GM19463 (cell line): ENCODE results near the gene DCBLD2.
"Not testable (repeated sequence)": the region's sequence is repeated elsewhere in the genome, so short reads cannot be mapped to it uniquely, and the experiment has no call there.

Source experiments
- ATAC-seq: cut with Tn5 transposase; IDR thresholded peaks from one replicate; pipeline ENCODE4 v1.9.1; 2021; ENCODE audit warnings: mild to moderate bottlenecking, moderate library complexity; ENCODE audit not compliant: unreplicated experiment

The DCBLD2 gene

DNA sequence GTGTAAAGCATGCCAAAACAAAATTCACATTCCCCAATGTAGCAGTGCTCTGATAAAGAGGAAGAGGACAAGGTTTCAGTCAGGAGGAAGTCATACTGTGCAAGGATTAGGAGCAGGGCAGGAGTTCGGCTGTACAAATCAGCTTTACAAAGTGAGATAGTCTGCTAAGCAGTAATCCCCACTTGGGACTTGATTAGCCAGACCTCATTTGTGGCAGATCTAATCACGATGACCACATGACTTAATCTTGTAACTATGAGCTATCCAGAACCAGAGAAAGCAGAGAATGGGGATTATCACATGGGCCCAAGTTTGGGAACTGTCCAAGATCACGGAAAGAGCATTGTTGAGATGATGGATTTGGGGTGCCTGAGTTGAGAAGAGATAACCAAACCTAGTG lies 7.8 kb downstream of the DCBLD2 start:
- ATAC-seq, result no peak

DNA sequence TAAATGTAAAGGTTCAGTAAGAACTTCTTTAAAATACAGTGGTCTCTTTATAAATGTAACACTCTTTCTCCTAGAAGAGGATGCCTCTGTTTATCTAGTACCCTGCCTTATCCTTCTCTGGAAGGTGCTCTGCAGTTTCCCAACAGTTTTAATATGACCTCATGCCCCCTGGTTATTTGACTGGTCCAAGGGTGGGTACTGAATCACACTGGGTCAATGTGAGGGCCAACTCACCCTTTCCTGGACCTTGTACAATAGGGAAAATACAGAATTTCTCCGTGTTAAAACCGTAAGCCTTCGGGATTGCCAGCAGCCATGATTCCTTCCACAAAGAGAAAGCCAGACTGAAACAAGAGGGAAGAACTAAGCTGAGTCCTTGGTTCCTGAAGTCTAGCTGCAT lies 9.2 kb downstream of the DCBLD2 start:
- no peak for ATAC-seq

DNA sequence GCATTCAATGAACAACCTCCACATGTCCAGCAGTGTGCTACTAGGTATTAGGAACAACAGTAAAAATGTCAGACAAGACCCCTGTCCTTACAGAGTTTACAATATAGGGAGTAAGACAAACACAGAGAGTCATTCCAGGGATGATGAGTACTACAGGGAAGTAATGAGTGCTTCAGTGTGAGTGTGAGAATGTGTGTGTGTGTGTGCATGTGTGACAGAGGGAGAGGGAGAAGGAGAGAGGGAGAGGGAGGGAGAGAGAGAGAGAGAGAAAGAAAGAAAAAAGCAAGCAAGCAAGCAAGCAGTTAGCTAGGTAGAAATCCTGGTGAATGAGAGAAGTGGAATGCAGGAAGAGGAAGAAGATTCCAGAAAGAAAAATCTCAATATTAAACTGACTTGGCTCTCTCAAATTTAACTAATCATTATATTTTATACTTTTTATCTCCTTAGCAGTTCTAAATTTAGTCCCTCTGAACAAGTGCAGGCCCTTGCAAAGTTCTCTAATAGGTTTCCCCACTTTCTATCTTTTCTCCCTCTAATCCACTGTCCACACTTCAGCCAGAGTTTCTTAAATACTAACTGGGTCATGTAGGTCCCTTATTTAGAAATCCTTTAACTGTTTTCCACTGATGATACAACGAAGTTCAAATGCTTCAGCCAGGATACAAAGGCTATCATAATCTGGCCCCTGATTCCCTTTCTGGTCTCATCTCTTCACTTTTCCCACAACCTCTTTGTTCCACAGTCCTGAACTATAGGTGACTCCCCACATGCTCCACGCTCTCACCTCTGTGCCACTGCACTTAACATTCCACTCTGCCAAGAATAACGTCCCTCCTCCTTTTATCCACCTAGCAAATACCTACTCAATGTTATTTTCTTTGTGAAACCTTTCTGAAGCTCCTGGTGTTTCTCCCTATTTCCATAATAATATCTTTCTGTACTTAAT lies 10.3 kb downstream of the DCBLD2 start:
- ATAC-seq, result no peak

DNA sequence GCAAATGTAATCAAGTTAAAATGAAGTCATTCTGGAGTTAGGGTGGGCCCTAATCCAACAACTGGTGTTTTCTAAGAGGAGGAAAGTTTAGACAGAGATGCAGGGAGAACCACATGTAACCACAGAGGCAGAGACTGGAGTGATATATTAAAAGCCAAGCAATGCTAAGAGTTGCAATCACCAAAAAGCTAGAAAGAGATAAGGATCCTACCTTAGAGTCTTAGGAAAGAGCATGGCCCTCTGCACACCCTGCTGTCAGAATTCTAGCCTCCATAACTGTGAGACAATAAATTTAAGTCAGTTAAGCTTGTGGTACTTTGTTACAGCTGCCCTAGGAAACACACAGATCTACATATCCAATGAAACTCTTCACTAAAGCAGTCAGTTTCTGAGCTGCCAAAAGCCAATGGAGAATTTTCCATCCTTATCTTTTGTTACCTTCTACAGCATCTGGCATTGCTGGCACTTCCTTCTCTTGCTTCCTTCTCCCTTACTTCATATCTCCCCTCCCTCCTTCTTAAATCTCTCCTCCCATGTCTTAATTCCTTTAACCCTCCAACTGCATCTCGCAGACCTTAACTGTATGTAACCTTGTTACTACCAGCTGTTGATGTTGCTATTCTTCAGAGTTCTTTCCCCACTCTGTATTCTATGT lies 11.2 kb downstream of the DCBLD2 start:
- no peak for ATAC-seq

DNA sequence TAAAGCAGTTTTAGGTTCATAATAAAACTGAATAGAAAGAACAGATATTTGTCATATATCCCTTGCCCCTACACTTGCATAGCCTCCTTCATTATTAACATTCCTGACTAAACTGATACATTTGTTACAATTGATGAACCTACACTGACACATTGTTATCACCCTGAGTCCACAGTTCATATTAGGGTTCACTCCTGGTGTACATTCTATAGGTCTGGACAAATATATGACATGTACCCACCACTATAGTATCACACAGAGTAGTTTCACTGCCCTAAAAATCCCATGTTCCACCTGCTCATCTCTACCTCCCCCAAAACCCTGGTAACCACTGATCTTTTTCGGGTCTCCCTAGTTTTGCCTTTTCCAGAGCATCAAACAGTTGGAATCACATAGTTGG lies 13.8 kb downstream of the DCBLD2 start:
- ATAC-seq, result no peak

DNA sequence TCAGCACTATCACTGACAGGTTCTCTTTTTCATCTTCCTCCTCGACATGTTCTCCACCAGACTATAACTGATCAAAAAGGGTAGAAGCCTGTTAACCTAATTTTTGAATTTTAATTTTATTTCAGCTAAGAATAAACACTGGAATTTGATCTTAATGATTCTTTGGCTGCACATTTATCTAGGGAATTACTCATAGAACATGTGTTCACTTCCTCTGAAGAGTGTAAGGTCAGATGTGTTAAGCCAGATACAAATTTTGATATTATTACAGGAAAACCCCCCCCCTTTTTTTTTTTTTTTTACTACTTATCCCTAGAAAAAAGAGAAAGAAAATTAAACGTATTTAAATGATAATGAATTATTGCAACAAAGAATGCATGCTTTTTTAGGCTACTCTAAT lies 15.0 kb downstream of the DCBLD2 start:
- no peak for ATAC-seq

DNA sequence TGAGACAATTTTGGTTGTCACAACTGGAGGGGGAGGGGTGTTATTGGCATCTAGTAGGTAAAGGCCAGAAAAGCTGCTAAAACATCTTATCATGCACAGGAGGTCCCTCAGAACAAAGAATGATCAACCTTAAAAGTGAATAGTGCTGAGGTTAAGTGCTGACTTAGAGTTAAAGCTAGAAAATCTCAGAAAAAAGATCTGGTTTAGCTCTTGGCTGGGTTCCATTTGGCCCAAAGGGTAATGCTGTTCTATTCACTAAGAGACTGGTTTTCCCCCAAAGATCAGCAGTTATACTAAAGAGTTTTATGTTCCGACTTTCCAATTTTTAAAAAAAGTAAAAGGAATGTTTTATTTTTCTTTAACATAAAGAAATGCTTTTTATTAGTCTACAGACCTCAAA lies 15.6 kb downstream of the DCBLD2 start:
- ATAC-seq, result no peak

DNA sequence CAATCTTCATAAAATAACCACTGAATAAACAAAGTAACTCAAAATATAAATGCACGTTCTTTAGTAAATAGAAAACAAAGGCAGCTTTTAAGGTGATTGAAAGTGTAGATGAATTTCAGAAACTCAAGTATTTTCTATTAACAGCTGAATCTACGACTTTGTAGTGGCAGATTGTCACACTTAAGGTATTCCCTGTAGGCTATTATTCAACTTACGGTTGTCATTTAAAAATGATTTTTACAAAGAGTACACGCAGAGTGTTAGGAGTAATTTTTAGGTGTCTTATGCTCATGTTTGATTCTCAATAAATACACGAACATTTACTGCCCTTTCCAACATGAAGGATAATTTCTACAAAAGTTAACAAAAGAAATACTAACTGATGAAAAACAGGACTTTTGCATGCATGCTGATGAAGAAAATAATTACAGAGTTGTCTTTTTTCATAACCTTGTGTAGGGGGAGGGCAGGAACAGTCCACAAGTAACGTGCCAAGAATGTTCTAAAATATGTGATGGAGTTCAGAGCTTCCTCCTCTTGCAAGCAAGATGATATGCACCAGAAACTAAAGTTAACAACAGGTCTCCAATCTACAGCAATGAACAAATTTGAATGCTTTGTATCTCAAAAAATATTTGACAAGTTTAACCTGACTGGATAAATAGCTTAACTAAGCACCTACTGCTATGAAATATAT lies 16.7 kb downstream of the DCBLD2 start:
- ATAC-seq, result no peak

DNA sequence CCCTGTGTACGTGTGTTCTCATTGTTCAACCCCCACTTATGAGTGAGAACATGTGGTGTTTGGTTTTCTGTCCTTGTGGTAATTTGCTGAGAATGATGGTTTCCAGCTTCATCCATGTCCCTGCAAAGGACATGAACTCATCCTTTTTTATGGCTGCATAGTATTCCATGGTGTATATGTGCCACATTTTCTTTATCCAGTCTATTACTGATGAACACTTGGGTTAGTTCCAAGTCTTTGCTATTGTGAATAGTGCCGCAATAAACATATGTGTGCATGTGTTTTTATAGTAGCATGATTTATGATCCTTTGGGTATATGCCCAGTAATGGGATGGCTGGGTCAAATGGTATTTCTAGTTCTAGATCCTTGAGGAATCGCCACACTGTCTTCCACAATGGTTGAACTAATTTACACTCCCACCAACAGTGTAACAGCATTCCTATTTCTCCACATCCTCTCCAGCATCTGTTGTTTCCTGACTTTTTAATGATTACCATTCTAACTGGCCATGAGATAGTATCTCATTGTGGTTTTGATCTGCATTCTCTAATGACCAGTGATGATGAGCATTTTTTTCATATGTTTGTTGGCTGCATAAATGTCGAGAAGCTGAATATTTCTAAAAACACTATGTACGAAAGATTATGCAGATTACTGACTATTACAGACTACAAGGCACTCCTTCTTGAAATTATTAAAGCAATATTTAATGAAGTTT lies 18.7 kb downstream of the DCBLD2 start:
- ATAC-seq, result not testable (repeated sequence)

DNA sequence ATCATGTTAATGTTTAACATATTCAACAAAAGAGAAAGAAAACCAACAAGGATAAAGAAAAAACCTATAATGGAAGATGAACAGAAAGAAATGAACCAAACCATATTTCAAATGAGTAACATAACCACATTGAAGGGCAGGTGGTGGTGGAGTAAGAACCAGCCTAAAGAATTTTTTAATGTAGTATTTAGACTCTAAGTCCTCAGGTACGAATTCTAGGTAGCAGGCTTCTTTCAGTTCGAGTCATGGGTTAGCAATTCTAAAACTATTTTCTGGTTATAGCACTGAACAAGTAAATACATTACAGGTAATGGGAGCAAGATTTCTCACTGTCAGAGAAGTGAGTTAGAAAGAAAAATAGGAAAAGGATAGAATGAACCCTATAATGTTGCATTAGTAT lies 24.4 kb downstream of the DCBLD2 start:
- ATAC-seq, result peak; percentile 66

DNA sequence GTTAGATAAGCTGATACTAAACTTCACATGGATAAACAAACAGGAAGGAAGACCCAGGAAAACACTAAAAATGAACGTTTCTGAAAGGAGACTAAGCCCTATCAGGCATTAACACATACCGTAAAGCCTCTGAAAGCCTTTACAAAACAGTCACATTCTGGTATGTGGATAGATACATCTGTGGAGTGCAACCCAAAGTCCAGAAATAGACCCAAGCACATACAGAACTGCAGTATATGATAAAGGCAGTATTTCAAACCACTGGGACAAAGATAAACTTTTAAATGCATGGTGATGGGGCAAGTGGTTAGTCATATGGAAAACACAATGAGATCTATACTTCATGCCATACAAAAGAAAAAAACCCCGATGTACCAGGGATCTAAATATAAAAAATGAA lies 26.0 kb downstream of the DCBLD2 start:
- no peak for ATAC-seq

DNA sequence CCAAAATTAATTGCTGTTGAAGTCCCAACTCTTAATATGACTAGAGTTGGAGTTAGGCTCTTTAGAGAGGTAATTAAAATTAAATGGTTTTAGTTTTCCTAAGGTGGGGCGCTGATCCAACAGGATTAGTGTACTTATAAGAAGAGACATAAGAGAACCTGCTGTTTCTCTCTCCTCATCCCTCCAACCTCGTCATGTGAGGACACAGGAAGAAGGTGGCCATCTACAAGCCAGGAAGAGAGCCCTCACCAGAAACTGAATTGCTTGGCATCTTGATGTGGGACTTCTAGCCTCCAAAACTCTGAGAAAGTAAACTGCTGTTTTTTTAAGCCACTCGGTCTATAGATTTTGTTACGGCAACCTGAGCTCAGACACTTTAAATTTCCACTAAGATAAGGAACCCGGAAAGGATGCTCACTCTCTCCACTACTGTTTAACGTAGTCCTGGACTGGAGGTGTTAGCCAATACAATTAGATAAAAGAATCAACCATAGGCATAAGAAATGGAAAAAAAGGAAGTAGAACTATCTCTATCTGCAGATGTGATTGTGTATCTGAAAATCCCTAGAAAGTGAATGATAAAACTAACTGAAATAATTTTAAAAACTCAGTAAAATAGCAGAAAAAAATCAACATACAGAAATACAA lies 26.8 kb downstream of the DCBLD2 start:
- ATAC-seq, result no peak

DNA sequence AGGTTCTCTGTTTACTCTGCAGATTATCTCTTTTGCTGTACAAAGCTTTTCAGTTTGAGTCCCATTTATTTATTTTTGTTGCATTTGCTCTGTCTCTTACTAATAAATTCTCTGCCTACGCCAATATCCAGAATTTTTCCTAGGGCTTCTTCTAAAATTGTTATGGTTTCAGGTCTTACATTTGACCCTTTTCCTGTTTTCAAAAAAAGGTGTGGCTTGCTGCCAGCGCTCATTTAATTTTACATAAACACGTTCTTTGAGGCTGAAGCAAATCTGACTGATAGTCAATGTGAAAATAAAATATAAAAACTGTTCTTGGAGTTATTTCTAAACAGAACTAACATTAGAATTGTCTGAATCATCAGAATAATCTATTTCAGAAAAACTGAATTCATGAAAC lies 32.1 kb downstream of the DCBLD2 start:
- no peak for ATAC-seq

DNA sequence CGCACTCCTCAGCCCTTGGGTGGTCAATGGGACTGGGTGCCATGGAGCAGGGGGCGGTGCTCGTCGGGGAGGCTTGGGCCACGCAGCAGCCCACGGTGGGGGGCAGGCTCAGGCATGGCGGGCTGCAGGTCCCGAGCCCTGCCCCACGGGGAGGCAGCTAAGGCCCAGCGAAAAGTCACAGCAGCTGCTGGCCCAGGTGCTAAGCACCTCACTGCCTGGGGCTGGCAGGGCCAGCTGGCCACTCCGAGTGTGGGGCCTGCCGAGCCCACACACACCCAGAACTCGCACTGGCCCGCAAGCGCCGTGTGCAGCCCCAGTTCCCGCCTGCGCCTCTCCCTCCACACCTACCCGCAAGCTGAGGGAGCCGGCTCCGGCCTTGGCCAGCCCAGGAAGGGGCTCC lies 43.5 kb downstream of the DCBLD2 start:
- not testable (repeated sequence) for ATAC-seq

DNA sequence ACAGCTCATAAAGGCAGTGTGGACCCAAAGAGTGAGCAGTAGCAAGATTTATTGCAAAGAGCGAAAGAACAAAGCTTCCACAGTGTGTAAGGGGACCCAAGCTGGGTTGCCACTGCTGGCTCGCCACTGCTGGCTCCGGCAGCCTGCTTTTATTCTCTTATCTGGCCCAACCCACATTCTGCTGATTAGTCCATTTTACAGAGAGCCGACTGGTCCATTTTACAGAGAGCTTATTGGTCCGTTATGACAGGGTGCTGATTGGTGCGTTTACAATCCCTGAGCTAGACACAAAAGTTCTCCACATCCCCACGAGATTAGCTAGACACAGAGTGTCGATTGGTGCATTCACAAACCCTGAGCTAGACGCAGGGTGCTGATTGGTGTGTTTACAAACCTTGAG lies 44.2 kb downstream of the DCBLD2 start:
- not testable (repeated sequence) for ATAC-seq

DNA sequence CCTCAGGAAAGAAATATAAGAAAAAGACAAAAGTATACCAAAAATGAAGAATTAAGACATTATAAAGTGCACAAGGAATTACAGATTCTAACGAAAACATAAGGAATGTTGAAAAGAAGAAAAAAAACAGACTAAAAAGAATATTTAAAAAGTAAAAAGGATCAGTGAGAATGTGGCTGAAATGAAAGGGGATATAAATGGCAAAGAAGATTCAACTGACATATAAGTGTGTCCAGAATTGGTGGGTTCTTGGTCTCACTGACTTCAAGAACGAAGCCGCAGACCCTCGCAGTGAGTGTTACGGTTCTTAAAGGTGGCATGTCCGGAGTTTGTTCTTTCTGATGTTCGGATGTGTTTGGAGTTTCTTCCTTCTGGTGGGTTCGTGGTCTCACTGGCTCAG lies 44.8 kb downstream of the DCBLD2 start:
- no peak for ATAC-seq

DNA sequence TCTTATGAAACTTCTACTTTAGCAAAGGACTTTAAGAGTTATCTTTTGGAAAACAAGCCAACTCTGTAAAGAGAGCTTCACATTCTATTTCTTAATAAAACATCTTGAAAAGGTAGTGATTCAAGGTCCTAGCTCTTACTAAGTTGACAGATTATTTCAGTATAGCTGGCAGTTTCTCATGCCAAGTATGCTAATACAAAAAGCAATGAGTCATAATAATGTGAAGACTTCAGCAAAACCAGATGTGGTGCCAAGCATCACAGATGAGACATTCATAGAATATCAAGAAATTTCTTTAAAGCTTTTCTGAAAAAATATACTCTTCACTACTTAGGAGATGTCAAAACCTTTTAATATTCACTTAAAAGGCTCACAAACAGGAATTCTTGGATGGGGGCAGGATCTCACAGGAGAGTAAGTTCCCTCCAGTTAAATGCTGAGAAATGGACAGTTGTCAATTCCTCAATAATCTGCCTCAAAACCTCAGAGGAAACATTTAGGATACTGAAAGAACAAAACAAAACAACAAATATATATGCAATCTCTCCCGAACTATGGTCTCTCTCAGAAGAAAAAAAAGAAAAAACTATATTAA lies 45.6 kb downstream of the DCBLD2 start:
- no peak for ATAC-seq

DNA sequence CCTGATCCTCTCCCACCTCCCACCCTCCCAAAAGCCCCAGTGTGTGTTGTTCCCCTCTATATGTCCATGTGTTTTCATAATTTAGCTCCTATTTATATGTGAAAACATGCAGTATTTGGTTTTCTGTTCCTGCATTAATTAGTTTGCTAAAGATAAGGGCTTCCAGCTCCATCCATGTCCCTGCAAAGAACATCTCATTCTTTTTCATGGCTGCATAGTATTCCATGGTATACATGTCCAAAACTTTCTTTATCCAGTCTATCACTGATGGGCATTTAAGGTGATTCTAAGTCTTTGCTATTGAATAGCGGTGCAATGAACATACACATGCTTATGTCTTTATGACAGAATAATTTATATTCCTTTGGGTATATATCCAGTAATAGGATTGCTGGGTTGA lies 53.4 kb downstream of the DCBLD2 start:
- no peak for ATAC-seq

DNA sequence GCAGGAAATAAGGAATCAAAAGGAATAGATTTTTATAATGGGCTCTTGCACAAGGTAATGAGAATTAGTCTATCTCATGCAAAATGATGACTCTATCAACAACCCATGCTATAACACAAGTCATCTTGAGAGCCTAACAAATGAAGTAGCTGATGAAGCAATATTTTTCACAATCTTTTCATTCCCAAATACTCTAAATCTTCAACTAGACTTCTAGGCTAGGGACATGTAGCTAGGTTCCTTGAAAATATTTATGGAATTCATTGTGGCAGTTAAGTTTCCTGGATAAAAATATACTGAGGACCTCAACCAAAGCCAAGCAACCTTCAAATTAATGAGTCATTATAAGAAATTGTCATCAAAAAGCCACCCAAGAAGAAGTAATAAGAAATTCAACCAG lies 55.4 kb downstream of the DCBLD2 start:
- ATAC-seq, result no peak

DNA sequence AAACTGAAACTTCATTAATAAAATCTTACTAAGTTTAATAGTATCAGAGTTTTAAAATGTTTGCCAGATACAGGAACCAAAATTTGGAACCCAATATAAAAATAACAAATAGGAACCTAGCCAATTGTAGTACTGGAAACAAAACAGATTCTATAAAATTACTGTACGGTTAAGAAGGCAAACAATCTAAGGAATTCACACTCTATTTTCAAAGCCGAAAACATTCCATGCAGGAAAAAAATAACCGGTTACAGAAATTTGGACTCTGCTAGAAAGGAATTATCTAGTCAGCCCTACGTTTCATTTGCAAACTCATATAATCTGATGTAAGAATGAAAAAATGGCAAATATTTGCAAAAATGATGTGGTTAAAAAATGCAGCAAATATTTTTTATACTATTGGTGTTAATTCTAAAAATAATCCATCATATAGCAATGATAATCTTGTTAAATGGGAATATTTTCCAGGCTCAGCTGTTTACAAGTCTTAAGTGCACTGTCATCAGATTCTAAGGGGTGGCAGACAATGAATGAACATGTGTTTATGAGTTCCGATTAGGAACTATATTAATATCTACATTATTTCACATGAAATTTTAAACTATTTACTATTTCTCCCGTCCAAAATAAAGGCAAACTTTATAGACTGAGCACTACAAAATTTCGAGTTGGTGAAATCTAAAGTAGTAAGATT lies 58.1 kb downstream of the DCBLD2 start:
- no peak for ATAC-seq
